C4-2B (cell line): ENCODE measurements around the gene LYZL1.

ENCODE experiments used
- ZFX ChIP-seq: fragments of 450-650 bp; IDR thresholded peaks from 2 replicates; pipeline ENCODE4 v1.6.1; 2017
- TF ChIP-seq, protein P1 (sequence below): fragments of 450-650 bp; conservative IDR thresholded peaks from 2 replicates; pipeline ENCODE4 v1.5.1; 2017; ENCODE audit warnings: mild to moderate bottlenecking

- TF ChIP-seq, protein P1, sequence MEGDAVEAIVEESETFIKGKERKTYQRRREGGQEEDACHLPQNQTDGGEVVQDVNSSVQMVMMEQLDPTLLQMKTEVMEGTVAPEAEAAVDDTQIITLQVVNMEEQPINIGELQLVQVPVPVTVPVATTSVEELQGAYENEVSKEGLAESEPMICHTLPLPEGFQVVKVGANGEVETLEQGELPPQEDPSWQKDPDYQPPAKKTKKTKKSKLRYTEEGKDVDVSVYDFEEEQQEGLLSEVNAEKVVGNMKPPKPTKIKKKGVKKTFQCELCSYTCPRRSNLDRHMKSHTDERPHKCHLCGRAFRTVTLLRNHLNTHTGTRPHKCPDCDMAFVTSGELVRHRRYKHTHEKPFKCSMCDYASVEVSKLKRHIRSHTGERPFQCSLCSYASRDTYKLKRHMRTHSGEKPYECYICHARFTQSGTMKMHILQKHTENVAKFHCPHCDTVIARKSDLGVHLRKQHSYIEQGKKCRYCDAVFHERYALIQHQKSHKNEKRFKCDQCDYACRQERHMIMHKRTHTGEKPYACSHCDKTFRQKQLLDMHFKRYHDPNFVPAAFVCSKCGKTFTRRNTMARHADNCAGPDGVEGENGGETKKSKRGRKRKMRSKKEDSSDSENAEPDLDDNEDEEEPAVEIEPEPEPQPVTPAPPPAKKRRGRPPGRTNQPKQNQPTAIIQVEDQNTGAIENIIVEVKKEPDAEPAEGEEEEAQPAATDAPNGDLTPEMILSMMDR, result no peak
- TF ChIP-seq ZFX, result no peak
These were observed 42.4 kb upstream of the LYZL1 start for GRCh38 chr10:29246449-29246848.
